Peyer's patch (tissue), 4 donors: ENCODE results near the gene EXOC3.

Experiments used
- POLR2A ChIP-seq, 2 donors: fragments of 450-650 bp; IDR thresholded peaks; one replicate each; pipeline ENCODE4 v1.5.1; 2017; ENCODE audit warnings: antibody characterized with exemption in 2 of 2, mild to moderate bottlenecking in 2 of 2, moderate library complexity in 2 of 2
- TF ChIP-seq, protein P1 (sequence below), 6 experiments: fragments of 450-650 bp in 4 of 6; fragments of 200-600 bp in 2 of 6; sonication (generic) in 1 of 6; IDR thresholded peaks; one replicate each; pipeline ENCODE4 v1.5.1; 2017 to 2019; ENCODE audit warnings: antibody characterized with exemption in 6 of 6, mild to moderate bottlenecking in 3 of 6, moderate library complexity in 1 of 6

GRCh38 chr5:477871-478270, 34.9 kb downstream of the EXOC3 start:
- TF ChIP-seq, protein P1, sequence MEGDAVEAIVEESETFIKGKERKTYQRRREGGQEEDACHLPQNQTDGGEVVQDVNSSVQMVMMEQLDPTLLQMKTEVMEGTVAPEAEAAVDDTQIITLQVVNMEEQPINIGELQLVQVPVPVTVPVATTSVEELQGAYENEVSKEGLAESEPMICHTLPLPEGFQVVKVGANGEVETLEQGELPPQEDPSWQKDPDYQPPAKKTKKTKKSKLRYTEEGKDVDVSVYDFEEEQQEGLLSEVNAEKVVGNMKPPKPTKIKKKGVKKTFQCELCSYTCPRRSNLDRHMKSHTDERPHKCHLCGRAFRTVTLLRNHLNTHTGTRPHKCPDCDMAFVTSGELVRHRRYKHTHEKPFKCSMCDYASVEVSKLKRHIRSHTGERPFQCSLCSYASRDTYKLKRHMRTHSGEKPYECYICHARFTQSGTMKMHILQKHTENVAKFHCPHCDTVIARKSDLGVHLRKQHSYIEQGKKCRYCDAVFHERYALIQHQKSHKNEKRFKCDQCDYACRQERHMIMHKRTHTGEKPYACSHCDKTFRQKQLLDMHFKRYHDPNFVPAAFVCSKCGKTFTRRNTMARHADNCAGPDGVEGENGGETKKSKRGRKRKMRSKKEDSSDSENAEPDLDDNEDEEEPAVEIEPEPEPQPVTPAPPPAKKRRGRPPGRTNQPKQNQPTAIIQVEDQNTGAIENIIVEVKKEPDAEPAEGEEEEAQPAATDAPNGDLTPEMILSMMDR (IDR thresholded peaks at IDR 0.05) = no peak
- no peak for TF ChIP-seq POLR2A (IDR thresholded peaks at IDR 0.05)
